ENCODE results near the gene KLHL34. TPM values are rescaled to one million over a fixed set of nuclear protein-coding genes. Genes with fewer than 3 reads are reported as not detected.

The KLHL34 gene
- total RNA-seq, 1 experiment from 2014 or later: not detected

DNA sequence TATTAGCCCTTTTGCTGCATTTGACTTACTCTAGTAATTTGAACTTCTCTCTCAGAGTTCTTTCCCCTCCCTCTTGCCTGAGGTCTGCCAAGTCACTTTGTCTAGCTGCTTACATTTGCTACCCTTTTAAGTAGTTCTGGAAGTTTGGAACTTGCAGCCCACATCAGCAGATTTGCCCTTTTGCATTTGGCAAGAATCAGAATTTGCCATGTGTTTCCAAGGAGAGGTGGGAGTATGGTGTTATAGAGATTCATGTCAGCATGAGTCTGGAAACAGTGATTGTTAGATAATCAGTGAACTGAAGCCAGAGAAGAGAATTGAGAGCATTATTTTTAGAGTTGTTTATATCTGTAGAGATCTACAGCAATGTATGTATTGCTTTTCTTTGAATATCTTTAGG is 52.1 kb downstream of the KLHL34 start:
- no peak overlapping the region for H3K27ac Mint-ChIP-seq (ENCODE audit: low read depth, unreplicated experiment)
- ChIA-PET POLR2A (no interaction called here), CTCF (no interaction called here)
- H3K4me3 Mint-ChIP-seq (ENCODE audit: unreplicated experiment): no peak overlapping the region
- no peaks in the 10 kb centered on the region for H3K36me3 Mint-ChIP-seq (ENCODE audit: insufficient read depth, unreplicated experiment)
- H3K9me3 Mint-ChIP-seq (ENCODE audit: unreplicated experiment): no peaks in the 10 kb centered on the region
- TF ChIP-seq, protein P1, sequence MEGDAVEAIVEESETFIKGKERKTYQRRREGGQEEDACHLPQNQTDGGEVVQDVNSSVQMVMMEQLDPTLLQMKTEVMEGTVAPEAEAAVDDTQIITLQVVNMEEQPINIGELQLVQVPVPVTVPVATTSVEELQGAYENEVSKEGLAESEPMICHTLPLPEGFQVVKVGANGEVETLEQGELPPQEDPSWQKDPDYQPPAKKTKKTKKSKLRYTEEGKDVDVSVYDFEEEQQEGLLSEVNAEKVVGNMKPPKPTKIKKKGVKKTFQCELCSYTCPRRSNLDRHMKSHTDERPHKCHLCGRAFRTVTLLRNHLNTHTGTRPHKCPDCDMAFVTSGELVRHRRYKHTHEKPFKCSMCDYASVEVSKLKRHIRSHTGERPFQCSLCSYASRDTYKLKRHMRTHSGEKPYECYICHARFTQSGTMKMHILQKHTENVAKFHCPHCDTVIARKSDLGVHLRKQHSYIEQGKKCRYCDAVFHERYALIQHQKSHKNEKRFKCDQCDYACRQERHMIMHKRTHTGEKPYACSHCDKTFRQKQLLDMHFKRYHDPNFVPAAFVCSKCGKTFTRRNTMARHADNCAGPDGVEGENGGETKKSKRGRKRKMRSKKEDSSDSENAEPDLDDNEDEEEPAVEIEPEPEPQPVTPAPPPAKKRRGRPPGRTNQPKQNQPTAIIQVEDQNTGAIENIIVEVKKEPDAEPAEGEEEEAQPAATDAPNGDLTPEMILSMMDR (IDR thresholded peaks at IDR 0.05; ENCODE audit: unreplicated experiment): no peak
- DNase-seq (ENCODE audit: unreplicated experiment): no peak
- H3K27me3 Mint-ChIP-seq (ENCODE audit: insufficient read depth, unreplicated experiment): peaks cover 64% of the 10 kb centered on the region
- intact Hi-C loops (cut with micrococcal nuclease): no loop called here
- no TSS peak for BruUV-seq (replicated peaks)
- H3K4me1 Mint-ChIP-seq (ENCODE audit: insufficient read depth, unreplicated experiment): no peaks in the 10 kb centered on the region

Other genes starting within 250 kb of the KLHL34 start
- not detected in 2 replicates for gene SMPX, start 99.8 kb upstream of the KLHL34 start, total RNA-seq (2022)
- 21.1 and 21.8 TPM in 2 replicates for gene MBTPS2, start 181.3 kb upstream of the KLHL34 start, total RNA-seq (2022)
- 2.9 and 3.4 TPM in 2 replicates for gene YY2, start 197.7 kb upstream of the KLHL34 start, total RNA-seq (2022)